Sigmoid colon (tissue), 4 donors: ENCODE results near the gene BRD9.

Experiments used
- CTCF ChIP-seq, 4 experiments: fragments of 450-650 bp in 3 of 4; fragments of 200-600 bp in 1 of 4; IDR thresholded peaks; one replicate each; pipeline ENCODE4 v1.5.1; 2016 to 2019; ENCODE audit warnings: antibody characterized with exemption in 4 of 4, mild to moderate bottlenecking in 3 of 4, moderate library complexity in 2 of 4
- POLR2A ChIP-seq, 2 donors: fragments of 450-650 bp; IDR thresholded peaks; one replicate each; pipeline ENCODE4 v1.6.1; 2016; ENCODE audit warnings: antibody characterized with exemption in 2 of 2, mild to moderate bottlenecking in 2 of 2, moderate library complexity in 2 of 2
- POLR2AphosphoS5 ChIP-seq, 4 donors: sonication (generic); formaldehyde crosslinking; IDR thresholded peaks; one replicate each; pipeline ENCODE4 v1.6.1; 2017; ENCODE audit warnings: antibody characterized with exemption in 4 of 4

GRCh38 chr5:921456-922435 lies 29.1 kb upstream of the BRD9 start:
- no peak for TF ChIP-seq CTCF (IDR thresholded peaks at IDR 0.05)
- TF ChIP-seq POLR2A (IDR thresholded peaks at IDR 0.05) = no peak
- no peak for TF ChIP-seq POLR2AphosphoS5 (IDR thresholded peaks at IDR 0.05)
